ENCODE data around the gene PGM5.

- TF ChIP-seq POLR2A (IDR thresholded peaks at IDR 0.05; ENCODE audit: low read depth, low read length) = no peak
- TF ChIP-seq TAF1 (IDR thresholded peaks at IDR 0.05; ENCODE audit: borderline replicate concordance, low read depth, low read length) = no peak
Measured at GRCh38 chr9:68446836-68447235, 90.4 kb downstream of the PGM5 start.
